Rectal smooth muscle tissue (tissue), 1 donor: Measurements from ENCODE around the gene SCN1A.
"Not testable (repeated sequence)": the region's sequence is repeated elsewhere in the genome, so short reads cannot be mapped to it uniquely, and the experiment has no call there.

ENCODE experiments used
- H3K27ac ChIP-seq: one replicate; pipeline ENCODE4 v1.7.0; 2013; ENCODE audit warnings: low read depth, low read length, inconsistent platforms
- H3K27me3 ChIP-seq: one replicate; pipeline ENCODE4 v1.7.0; 2013; ENCODE audit warnings: low read length; ENCODE audit not compliant: control insufficient read depth, insufficient read depth
- H3K36me3 ChIP-seq: one replicate; pipeline ENCODE4 v1.7.0; 2013; ENCODE audit warnings: low read length; ENCODE audit not compliant: control insufficient read depth, insufficient read depth
- H3K4me1 ChIP-seq: one replicate; pipeline ENCODE4 v1.7.0; 2013; ENCODE audit warnings: low read length; ENCODE audit not compliant: control insufficient read depth, insufficient read depth
- H3K4me3 ChIP-seq: one replicate; pipeline ENCODE4 v1.7.0; 2013; ENCODE audit warnings: low read length
- H3K9ac ChIP-seq: one replicate; pipeline ENCODE4 v1.7.0; 2013; ENCODE audit warnings: low read length

The SCN1A gene

GRCh38 chr2:166011660-166012059, 116.2 kb downstream of the SCN1A start:
- Histone ChIP-seq H3K9ac (no peak overlapping the region), H3K4me1 (no peaks in the 10 kb centered on the region)

GRCh38 chr2:166000401-166000800, 127.4 kb downstream of the SCN1A start:
- H3K36me3 ChIP-seq: no peaks in the 10 kb centered on the region
- H3K9ac ChIP-seq: no peak overlapping the region

More at GRCh38 chr2:166011660-166012059, 116.2 kb downstream of the SCN1A start:
- no peaks in the 10 kb centered on the region for H3K27me3 ChIP-seq
- H3K36me3 ChIP-seq: no peaks in the 10 kb centered on the region
- H3K27ac ChIP-seq: no peak overlapping the region
- H3K4me3 ChIP-seq: no peak overlapping the region

GRCh38 chr2:165990846-165991245, 137.0 kb downstream of the SCN1A start:
- Histone ChIP-seq H3K4me3 (no peak overlapping the region), H3K4me1 (no peaks in the 10 kb centered on the region), H3K27me3 (no peaks in the 10 kb centered on the region), H3K9ac (no peak overlapping the region), H3K27ac (no peak overlapping the region), H3K36me3 (no peaks in the 10 kb centered on the region)

More at GRCh38 chr2:166000401-166000800, 127.4 kb downstream of the SCN1A start:
- H3K4me3 ChIP-seq: no peak overlapping the region
- no peaks in the 10 kb centered on the region for H3K27me3 ChIP-seq
- no peak overlapping the region for H3K27ac ChIP-seq
- H3K4me1 ChIP-seq: no peaks in the 10 kb centered on the region

- Histone ChIP-seq H3K4me3 (no peak overlapping the region), H3K9ac (no peak overlapping the region), H3K27ac (no peak overlapping the region), H3K36me3 (no peaks in the 10 kb centered on the region), H3K27me3 (no peaks in the 10 kb centered on the region), H3K4me1 (no peaks in the 10 kb centered on the region)
Measured at GRCh38 chr2:165989851-165990250, 138.0 kb downstream of the SCN1A start.

GRCh38 chr2:165985120-165985519, 142.7 kb downstream of the SCN1A start:
- Histone ChIP-seq H3K27ac (no peak overlapping the region), H3K36me3 (no peaks in the 10 kb centered on the region), H3K9ac (no peak overlapping the region), H3K4me1 (no peaks in the 10 kb centered on the region), H3K4me3 (no peak overlapping the region), H3K27me3 (no peaks in the 10 kb centered on the region)

- not testable (repeated sequence) for H3K27ac ChIP-seq, H3K4me1 ChIP-seq, H3K27me3 ChIP-seq
Measured at GRCh38 chr2:165972161-165972560, 155.7 kb downstream of the SCN1A start.

GRCh38 chr2:165970663-165971062, 157.2 kb downstream of the SCN1A start:
- Histone ChIP-seq H3K27me3 (no peaks in the 10 kb centered on the region), H3K9ac (no peak overlapping the region), H3K27ac (no peak overlapping the region), H3K4me1 (no peaks in the 10 kb centered on the region), H3K36me3 (no peaks in the 10 kb centered on the region), H3K4me3 (no peak overlapping the region)

More at GRCh38 chr2:165972161-165972560, 155.7 kb downstream of the SCN1A start:
- not testable (repeated sequence) for H3K9ac ChIP-seq, H3K36me3 ChIP-seq, H3K4me3 ChIP-seq

- Histone ChIP-seq H3K9ac (no peak overlapping the region), H3K36me3 (no peaks in the 10 kb centered on the region), H3K27ac (no peak overlapping the region), H3K4me3 (no peak overlapping the region), H3K27me3 (no peaks in the 10 kb centered on the region), H3K4me1 (no peaks in the 10 kb centered on the region)
Measured at GRCh38 chr2:165969227-165969626, 158.6 kb downstream of the SCN1A start.

GRCh38 chr2:165967746-165968145, 160.1 kb downstream of the SCN1A start:
- Histone ChIP-seq H3K27me3 (no peaks in the 10 kb centered on the region), H3K27ac (no peak overlapping the region), H3K9ac (no peak overlapping the region), H3K36me3 (no peaks in the 10 kb centered on the region), H3K4me3 (no peak overlapping the region), H3K4me1 (no peaks in the 10 kb centered on the region)

- H3K27me3 ChIP-seq: no peaks in the 10 kb centered on the region
- H3K36me3 ChIP-seq: no peaks in the 10 kb centered on the region
- no peak overlapping the region for H3K4me3 ChIP-seq
- H3K9ac ChIP-seq: no peak overlapping the region
- no peak overlapping the region for H3K27ac ChIP-seq
- no peaks in the 10 kb centered on the region for H3K4me1 ChIP-seq
Measured at GRCh38 chr2:165961818-165962217, 166.0 kb downstream of the SCN1A start.

GRCh38 chr2:165959371-165959770, 168.4 kb downstream of the SCN1A start:
- no peaks in the 10 kb centered on the region for H3K27me3 ChIP-seq
- no peaks in the 10 kb centered on the region for H3K36me3 ChIP-seq
- peaks cover 7% of the 10 kb centered on the region for H3K4me1 ChIP-seq
- no peak overlapping the region for H3K27ac ChIP-seq
- H3K4me3 ChIP-seq: no peak overlapping the region
- H3K9ac ChIP-seq: no peak overlapping the region

- Histone ChIP-seq H3K27me3 (no peaks in the 10 kb centered on the region), H3K9ac (no peak overlapping the region), H3K27ac (no peak overlapping the region), H3K4me3 (no peak overlapping the region), H3K4me1 (peaks cover 7% of the 10 kb centered on the region), H3K36me3 (no peaks in the 10 kb centered on the region)
Measured at GRCh38 chr2:165958313-165958960, 169.4 kb downstream of the SCN1A start.

GRCh38 chr2:165957030-165957675, 170.7 kb downstream of the SCN1A start:
- Histone ChIP-seq H3K36me3 (no peaks in the 10 kb centered on the region), H3K4me3 (no peak overlapping the region)

More at GRCh38 chr2:165957030-165957675, 170.7 kb downstream of the SCN1A start:
- peaks cover 11% of the 10 kb centered on the region for H3K4me1 ChIP-seq
- H3K9ac ChIP-seq: no peak overlapping the region
- H3K27ac ChIP-seq: no peak overlapping the region
- H3K27me3 ChIP-seq: no peaks in the 10 kb centered on the region
